ENCODE measurements around the gene ADAMTS17.

The ADAMTS17 gene

DNA sequence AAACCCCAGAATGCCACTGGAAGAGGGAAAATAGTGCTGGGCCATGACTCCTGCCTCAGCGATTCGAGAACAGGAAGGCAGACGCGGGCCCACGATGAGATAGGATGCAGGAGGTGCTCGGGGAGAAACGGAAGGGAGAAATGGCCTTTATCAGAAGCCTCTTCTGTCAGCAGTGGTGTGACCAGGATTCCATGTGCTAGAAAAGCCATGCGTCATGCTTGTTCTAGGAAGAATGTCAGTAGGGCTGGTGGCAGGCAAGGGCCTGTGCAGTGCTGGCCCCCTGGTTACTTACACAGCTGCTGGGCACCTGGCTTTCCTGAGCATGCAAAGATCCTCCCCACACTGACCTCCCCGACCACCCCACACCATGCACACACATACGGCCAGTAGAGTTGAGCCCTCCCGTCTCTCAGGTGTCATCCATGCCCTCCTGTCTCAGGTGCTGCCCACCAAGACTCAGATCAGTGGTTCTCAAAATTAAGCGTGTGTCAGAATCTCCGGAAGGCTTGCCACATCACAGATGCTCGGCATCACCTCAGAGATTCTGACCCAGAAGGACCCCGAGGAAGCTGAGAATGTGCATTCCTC is 106.7 kb downstream of the ADAMTS17 start:
- H3K4me3 ChIP-seq (ENCODE audit: low read depth, low read length) = no peak overlapping the region
- H3K9me3 ChIP-seq (ENCODE audit: severe bottlenecking) = no peaks in the 10 kb centered on the region
- DNase-seq = no peak
- H3K36me3 ChIP-seq = no peaks in the 10 kb centered on the region
- no peak overlapping the region for H3K27ac ChIP-seq
- H3K27me3 ChIP-seq (ENCODE audit: insufficient read depth, low read depth, severe bottlenecking) = peaks cover 19% of the 10 kb centered on the region
- TF ChIP-seq, protein P1, sequence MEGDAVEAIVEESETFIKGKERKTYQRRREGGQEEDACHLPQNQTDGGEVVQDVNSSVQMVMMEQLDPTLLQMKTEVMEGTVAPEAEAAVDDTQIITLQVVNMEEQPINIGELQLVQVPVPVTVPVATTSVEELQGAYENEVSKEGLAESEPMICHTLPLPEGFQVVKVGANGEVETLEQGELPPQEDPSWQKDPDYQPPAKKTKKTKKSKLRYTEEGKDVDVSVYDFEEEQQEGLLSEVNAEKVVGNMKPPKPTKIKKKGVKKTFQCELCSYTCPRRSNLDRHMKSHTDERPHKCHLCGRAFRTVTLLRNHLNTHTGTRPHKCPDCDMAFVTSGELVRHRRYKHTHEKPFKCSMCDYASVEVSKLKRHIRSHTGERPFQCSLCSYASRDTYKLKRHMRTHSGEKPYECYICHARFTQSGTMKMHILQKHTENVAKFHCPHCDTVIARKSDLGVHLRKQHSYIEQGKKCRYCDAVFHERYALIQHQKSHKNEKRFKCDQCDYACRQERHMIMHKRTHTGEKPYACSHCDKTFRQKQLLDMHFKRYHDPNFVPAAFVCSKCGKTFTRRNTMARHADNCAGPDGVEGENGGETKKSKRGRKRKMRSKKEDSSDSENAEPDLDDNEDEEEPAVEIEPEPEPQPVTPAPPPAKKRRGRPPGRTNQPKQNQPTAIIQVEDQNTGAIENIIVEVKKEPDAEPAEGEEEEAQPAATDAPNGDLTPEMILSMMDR (IDR thresholded peaks at IDR 0.05; ENCODE audit: low read depth, low read length) = no peak

GRCh38 chr15:100234158-100235029 is 107.4 kb downstream of the ADAMTS17 start:
- TF ChIP-seq, protein P1 (IDR thresholded peaks at IDR 0.05; ENCODE audit: low read depth, low read length) = no peak
- no peak overlapping the region for H3K4me3 ChIP-seq (ENCODE audit: low read depth, low read length)
- H3K36me3 ChIP-seq = no peaks in the 10 kb centered on the region
- peaks cover 19% of the 10 kb centered on the region for H3K27me3 ChIP-seq (ENCODE audit: insufficient read depth, low read depth, severe bottlenecking)
- no peak for DNase-seq
- H3K27ac ChIP-seq = no peak overlapping the region
- H3K9me3 ChIP-seq (ENCODE audit: severe bottlenecking) = no peaks in the 10 kb centered on the region

DNA sequence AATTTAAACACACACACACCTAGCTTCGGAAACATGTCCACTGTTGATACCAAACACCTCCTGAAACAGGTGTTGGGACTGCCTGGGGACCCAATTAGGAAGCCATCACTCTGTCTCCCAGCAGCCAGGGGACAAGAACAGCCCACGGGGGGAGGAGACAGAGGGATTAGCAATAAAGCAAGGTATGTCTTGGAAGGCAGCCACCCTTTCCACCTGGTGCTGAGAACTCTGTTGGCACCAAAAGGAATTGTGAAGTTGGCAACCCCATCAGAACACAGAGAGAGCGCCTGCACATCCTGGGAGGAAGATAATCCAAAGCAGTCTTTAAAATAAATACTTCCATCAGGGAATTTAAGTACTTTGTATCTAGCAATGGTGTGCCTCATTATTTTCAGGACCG is 111.0 kb downstream of the ADAMTS17 start:
- H3K27me3 ChIP-seq (ENCODE audit: insufficient read depth, low read depth, severe bottlenecking) = peaks cover 12% of the 10 kb centered on the region
- no peak overlapping the region for H3K4me3 ChIP-seq (ENCODE audit: low read depth, low read length)
- no peak for DNase-seq
- no peak overlapping the region for H3K27ac ChIP-seq
- H3K36me3 ChIP-seq = no peaks in the 10 kb centered on the region
- no peaks in the 10 kb centered on the region for H3K9me3 ChIP-seq (ENCODE audit: severe bottlenecking)
- TF ChIP-seq, protein P1 (IDR thresholded peaks at IDR 0.05; ENCODE audit: low read depth, low read length) = no peak

DNA sequence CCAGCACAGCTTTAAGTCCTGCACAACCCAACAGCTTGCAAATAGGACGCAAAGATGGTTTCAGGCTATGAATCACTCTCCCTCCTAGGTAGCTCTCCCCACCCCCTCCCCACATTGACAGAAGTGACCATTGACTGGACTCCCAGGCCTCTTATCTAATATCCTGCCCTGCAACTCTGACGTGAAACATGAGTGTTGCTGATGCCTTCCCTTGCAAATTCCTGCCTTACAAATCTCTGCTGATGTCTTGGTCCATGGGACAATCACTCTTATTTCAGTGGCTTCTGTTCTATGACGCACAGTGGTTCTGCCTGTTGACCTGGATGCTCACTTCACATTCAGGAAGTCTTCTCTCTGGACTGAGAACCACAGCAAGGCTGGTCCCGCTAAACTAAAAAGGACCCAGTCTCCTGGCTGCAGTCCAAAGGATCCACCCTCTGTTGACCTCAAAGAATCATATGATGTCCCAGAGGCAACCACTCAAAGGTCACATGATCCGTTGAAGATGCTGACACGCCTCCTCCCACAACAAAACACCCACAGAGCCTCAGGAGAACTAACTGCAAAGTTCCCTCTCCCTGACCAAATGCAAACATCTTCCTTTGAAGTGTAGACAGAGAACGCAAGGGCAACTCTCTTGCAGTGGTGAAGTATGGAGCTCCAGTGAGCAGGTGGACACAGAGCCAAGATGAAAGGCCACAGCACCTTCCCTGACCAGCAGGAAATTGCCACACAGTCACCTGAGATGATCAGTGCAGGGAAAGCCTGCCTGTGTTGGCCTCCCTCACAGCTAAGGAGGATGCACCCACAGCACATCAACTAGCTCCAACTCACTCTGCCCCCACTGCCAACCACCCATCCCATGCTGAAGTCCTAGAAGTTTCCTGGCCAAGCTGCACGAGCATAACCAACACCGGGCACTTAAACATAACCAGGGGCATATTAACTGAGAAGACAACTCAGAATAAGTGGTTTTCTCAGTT is 112.3 kb downstream of the ADAMTS17 start:
- Histone ChIP-seq H3K4me3 (ENCODE audit: low read depth, low read length) (no peak overlapping the region), H3K27ac (no peak overlapping the region), H3K9me3 (ENCODE audit: severe bottlenecking) (no peaks in the 10 kb centered on the region), H3K36me3 (no peaks in the 10 kb centered on the region), H3K27me3 (ENCODE audit: insufficient read depth, low read depth, severe bottlenecking) (peaks cover 8% of the 10 kb centered on the region)
- TF ChIP-seq, protein P1 (IDR thresholded peaks at IDR 0.05; ENCODE audit: low read depth, low read length) = no peak
- DNase-seq = no peak

DNA sequence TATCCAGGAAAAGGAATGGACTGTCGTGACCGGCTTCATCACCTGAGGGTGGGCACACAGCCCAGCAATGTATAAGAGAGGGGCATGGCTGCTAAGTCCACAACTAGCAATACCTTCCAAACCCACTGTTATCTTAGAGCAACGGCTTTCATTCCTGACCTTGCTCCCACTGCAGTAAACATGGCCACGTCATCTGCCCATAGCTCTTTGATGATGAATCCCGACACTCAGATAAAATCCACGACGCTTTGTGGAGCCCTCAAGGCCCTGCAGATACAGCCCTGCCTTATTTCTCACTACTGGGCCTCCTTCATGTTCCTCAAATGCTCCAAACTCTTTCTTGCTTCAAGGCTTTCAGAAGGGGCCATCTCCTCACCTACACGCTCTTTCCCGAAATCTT is 114.0 kb downstream of the ADAMTS17 start:
- H3K36me3 ChIP-seq = no peaks in the 10 kb centered on the region
- TF ChIP-seq, protein P1 (IDR thresholded peaks at IDR 0.05; ENCODE audit: low read depth, low read length) = no peak

More for the DNA sequence above, 114.0 kb downstream of the ADAMTS17 start:
- no peak overlapping the region for H3K4me3 ChIP-seq (ENCODE audit: low read depth, low read length)
- H3K27me3 ChIP-seq (ENCODE audit: insufficient read depth, low read depth, severe bottlenecking) = peaks cover 11% of the 10 kb centered on the region
- no peaks in the 10 kb centered on the region for H3K9me3 ChIP-seq (ENCODE audit: severe bottlenecking)
- no peak overlapping the region for H3K27ac ChIP-seq
- no peak for DNase-seq
